ENCODE results near the gene MCM3. TPM values are rescaled to one million over a fixed set of nuclear protein-coding genes. Genes with fewer than 3 reads are reported as not detected.

Gene MCM3
- total and polyA plus RNA-seq, 4 donors = 7.4 to 60.8 (median 12.3) TPM

- no peak for TF ChIP-seq RXRA (IDR thresholded peaks at IDR 0.05)
- no peak for TF ChIP-seq FOXA1 (IDR thresholded peaks at IDR 0.05)
- TF ChIP-seq HNF4G (IDR thresholded peaks at IDR 0.05) = no peak
- TF ChIP-seq FOXA2 (IDR thresholded peaks at IDR 0.05) = no peak
- TF ChIP-seq SP1 (IDR thresholded peaks at IDR 0.05) = no peak
- Histone ChIP-seq H3K4me1 (ENCODE audit: control insufficient read depth in 4 of 4, insufficient read depth in 4 of 4, low read length in 3 of 4) (no peaks in the 10 kb centered on the region), H3K27me3 (ENCODE audit: control insufficient read depth in 4 of 4, insufficient read depth in 4 of 4, low read length in 3 of 4) (no peaks in the 10 kb centered on the region), H3K4me3 (ENCODE audit: low read depth in 1 of 3, low read length in 3 of 3) (no peak overlapping the region), H3K9ac (ENCODE audit: low read depth in 1 of 2, low read length in 2 of 2) (no peak overlapping the region), H3K9me3 (ENCODE audit: control insufficient read depth in 4 of 4, low read length in 3 of 4) (no peaks in the 10 kb centered on the region), H3K27ac (ENCODE audit: low read depth in 1 of 2, low read length in 2 of 2) (no peak overlapping the region), H3K36me3 (ENCODE audit: control insufficient read depth in 4 of 4, insufficient read depth in 3 of 4, low read depth in 1 of 4, low read length in 3 of 4) (peaks cover 2 to 20% (median 7%) of the 10 kb centered on the region in 4 donors)
- DNase-seq (ENCODE audit: low spot score) = no peak
- WGBS = 92% methylated on average over 3 of the region's 3 CpGs
These were observed 23.9 kb downstream of the MCM3 start for GRCh38 chr6:52260634-52261033.

- TF ChIP-seq HNF4A (conservative IDR thresholded peaks at IDR 0.05) (no peak), NR2F2 (IDR thresholded peaks at IDR 0.05) (no peak), CTCF (IDR thresholded peaks at IDR 0.05; ENCODE audit: low read depth, low read length, missing input control) (no peak), EGR1 (IDR thresholded peaks at IDR 0.05; ENCODE audit: low read depth in 2 of 2) (no peak), GABPA (IDR thresholded peaks at IDR 0.05 in 1 of 2, conservative IDR thresholded peaks at IDR 0.05 in 1 of 2) (no peak), HNF4G (IDR thresholded peaks at IDR 0.05) (no peak)
- Histone ChIP-seq H3K4me3 (ENCODE audit: low read depth in 1 of 3, low read length in 3 of 3) (no peak overlapping the region), H3K27me3 (ENCODE audit: control insufficient read depth in 4 of 4, insufficient read depth in 4 of 4, low read length in 3 of 4) (no peaks in the 10 kb centered on the region)
These were observed 29.1 kb downstream of the MCM3 start for GRCh38 chr6:52255434-52255833.

GRCh38 chr6:52254731-52255378 lies 29.7 kb downstream of the MCM3 start:
- H3K9me3 ChIP-seq (ENCODE audit: control insufficient read depth in 4 of 4, low read length in 3 of 4) = no peaks in the 10 kb centered on the region

More at GRCh38 chr6:52255434-52255833, 29.1 kb downstream of the MCM3 start:
- Histone ChIP-seq H3K9me3 (ENCODE audit: control insufficient read depth in 4 of 4, low read length in 3 of 4) (no peaks in the 10 kb centered on the region), H3K9ac (ENCODE audit: low read depth in 1 of 2, low read length in 2 of 2) (no peak overlapping the region), H3K4me1 (ENCODE audit: control insufficient read depth in 4 of 4, insufficient read depth in 4 of 4, low read length in 3 of 4) (no peaks in the 10 kb centered on the region), H3K36me3 (ENCODE audit: control insufficient read depth in 4 of 4, insufficient read depth in 3 of 4, low read depth in 1 of 4, low read length in 3 of 4) (no peaks in the 10 kb centered on the region), H3K27ac (ENCODE audit: low read depth in 1 of 2, low read length in 2 of 2) (no peak overlapping the region)
- over 99% methylated on average over 2 of the region's 2 CpGs for WGBS
- DNase-seq (ENCODE audit: low spot score) = no peak

More at GRCh38 chr6:52254731-52255378, 29.7 kb downstream of the MCM3 start:
- H3K36me3 ChIP-seq (ENCODE audit: control insufficient read depth in 4 of 4, insufficient read depth in 3 of 4, low read depth in 1 of 4, low read length in 3 of 4) = no peaks in the 10 kb centered on the region
- DNase-seq (ENCODE audit: low spot score) = no peak
- no peaks in the 10 kb centered on the region for H3K4me1 ChIP-seq (ENCODE audit: control insufficient read depth in 4 of 4, insufficient read depth in 4 of 4, low read length in 3 of 4)
- no peak overlapping the region for H3K9ac ChIP-seq (ENCODE audit: low read depth in 1 of 2, low read length in 2 of 2)
- H3K27me3 ChIP-seq (ENCODE audit: control insufficient read depth in 4 of 4, insufficient read depth in 4 of 4, low read length in 3 of 4) = no peaks in the 10 kb centered on the region
- 97% methylated on average over 8 of the region's 8 CpGs for WGBS
- no peak overlapping the region for H3K27ac ChIP-seq (ENCODE audit: low read depth in 1 of 2, low read length in 2 of 2)
- TF ChIP-seq HNF4A (conservative IDR thresholded peaks at IDR 0.05) (no peak), RAD21 (IDR thresholded peaks at IDR 0.05) (no peak), SP1 (IDR thresholded peaks at IDR 0.05) (no peak), JUND (IDR thresholded peaks at IDR 0.05) (no peak), RXRA (IDR thresholded peaks at IDR 0.05) (no peak), MAX (IDR thresholded peaks at IDR 0.05) (no peak), NR2F2 (IDR thresholded peaks at IDR 0.05) (no peak)
- H3K4me3 ChIP-seq (ENCODE audit: low read depth in 1 of 3, low read length in 3 of 3) = no peak overlapping the region

Measured in liver (tissue), 9 donors.